ENCODE data around the gene ADAMTS14.

GRCh38 chr10:70647086-70647485 lies 25.2 kb upstream of the ADAMTS14 start:
- TF ChIP-seq CTCF (IDR thresholded peaks at IDR 0.05) (no peak), EP300 (IDR thresholded peaks at IDR 0.05) (no peak)

All from stomach (tissue), 4 donors.